ENCODE data around the gene RPS21. TPM values are rescaled to one million over a fixed set of nuclear protein-coding genes. Genes with fewer than 3 reads are reported as not detected.

RPS21 gene
- total and polyA plus RNA-seq, 2 of the 13 experiments (the other 11 are each of a cell fraction or from before 2014, with no cell fraction given): 2,647 to 11,063 TPM

DNA sequence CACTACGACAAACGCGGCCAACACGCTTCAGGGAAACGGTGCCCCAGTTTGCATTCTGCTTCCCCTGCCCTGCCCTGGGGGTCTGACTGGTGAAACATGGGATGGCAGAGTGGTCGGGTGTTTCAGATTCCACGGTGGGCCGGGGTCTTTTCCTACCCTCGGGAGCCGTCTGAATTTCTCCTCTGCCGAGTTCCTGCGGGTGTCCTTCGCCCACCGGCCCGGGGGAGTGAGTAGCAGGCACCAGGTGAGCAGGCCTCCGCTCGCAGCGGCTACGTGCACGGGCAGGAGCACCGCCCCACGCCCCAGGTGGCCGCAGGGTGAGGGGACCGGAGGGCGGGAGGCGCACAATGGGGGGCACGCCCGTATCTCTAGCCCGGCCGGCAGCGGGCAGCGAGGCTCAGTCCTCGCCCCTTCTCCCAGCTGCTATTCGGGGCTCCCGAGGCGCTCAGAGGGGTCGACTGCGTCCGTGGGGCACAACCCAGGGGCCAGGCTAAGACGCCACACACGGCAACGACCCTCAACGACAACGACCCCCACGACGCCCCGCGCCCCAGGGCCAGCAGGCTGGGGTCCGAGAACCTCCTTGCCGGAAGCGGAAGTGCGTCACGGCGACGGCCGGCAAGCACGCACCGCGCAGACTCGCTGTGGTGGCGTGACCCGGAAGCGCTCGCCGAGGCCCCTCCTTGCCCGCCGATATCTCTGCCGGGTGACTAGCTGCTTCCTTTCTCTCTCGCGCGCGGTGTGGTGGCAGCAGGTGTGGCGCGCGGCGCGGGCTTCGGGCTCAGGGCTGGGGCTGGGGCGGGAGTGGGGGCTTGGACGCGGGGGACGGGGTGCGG lies at the start of gene RPS21 (continued):
- no peak for TF ChIP-seq PCBP2 (optimal IDR thresholded peaks at IDR 0.05; ENCODE audit: low read depth, low read length, poor library complexity, severe bottlenecking)
- 0 out of 2 replicates have a peak, but pooled peaks have one; percentile 61 for TF ChIP-seq SNAPC2 (CRISPR knock-in tag; IDR thresholded peaks at IDR 0.05)
- TF ChIP-seq, protein P1, sequence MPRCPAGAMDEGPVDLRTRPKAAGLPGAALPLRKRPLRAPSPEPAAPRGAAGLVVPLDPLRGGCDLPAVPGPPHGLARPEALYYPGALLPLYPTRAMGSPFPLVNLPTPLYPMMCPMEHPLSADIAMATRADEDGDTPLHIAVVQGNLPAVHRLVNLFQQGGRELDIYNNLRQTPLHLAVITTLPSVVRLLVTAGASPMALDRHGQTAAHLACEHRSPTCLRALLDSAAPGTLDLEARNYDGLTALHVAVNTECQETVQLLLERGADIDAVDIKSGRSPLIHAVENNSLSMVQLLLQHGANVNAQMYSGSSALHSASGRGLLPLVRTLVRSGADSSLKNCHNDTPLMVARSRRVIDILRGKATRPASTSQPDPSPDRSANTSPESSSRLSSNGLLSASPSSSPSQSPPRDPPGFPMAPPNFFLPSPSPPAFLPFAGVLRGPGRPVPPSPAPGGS (CRISPR knock-in tag; IDR thresholded peaks at IDR 0.05): 0 out of 2 replicates have a peak, but pooled peaks have one; percentile 31
- TF ChIP-seq ZNF124 (CRISPR knock-in tag; IDR thresholded peaks at IDR 0.05): no peak; the same call in 1 of the 2 replicates
- 0 out of 2 replicates have a peak, but pooled peaks have one; percentile 34 for TF ChIP-seq ZFP36L1 (CRISPR knock-in tag; IDR thresholded peaks at IDR 0.05)
- TF ChIP-seq, protein P2, sequence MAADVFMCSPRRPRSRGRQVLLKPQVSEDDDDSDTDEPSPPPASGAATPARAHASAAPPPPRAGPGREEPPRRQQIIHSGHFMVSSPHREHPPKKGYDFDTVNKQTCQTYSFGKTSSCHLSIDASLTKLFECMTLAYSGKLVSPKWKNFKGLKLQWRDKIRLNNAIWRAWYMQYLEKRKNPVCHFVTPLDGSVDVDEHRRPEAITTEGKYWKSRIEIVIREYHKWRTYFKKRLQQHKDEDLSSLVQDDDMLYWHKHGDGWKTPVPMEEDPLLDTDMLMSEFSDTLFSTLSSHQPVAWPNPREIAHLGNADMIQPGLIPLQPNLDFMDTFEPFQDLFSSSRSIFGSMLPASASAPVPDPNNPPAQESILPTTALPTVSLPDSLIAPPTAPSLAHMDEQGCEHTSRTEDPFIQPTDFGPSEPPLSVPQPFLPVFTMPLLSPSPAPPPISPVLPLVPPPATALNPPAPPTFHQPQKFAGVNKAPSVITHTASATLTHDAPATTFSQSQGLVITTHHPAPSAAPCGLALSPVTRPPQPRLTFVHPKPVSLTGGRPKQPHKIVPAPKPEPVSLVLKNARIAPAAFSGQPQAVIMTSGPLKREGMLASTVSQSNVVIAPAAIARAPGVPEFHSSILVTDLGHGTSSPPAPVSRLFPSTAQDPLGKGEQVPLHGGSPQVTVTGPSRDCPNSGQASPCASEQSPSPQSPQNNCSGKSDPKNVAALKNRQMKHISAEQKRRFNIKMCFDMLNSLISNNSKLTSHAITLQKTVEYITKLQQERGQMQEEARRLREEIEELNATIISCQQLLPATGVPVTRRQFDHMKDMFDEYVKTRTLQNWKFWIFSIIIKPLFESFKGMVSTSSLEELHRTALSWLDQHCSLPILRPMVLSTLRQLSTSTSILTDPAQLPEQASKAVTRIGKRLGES (CRISPR knock-in tag; IDR thresholded peaks at IDR 0.05; ENCODE audit: borderline replicate concordance): peak; percentile 15; the same call in 1 of the 2 replicates
- TF ChIP-seq ZFP82 (CRISPR knock-in tag; IDR thresholded peaks at IDR 0.05; ENCODE audit: borderline replicate concordance): peak; percentile 4; the same call in 1 of the 2 replicates
- TF ChIP-seq BORCS8-MEF2B (CRISPR knock-in tag; IDR thresholded peaks at IDR 0.05): peak; percentile 91
- peak; percentile 98 for TF ChIP-seq ZBTB7B (CRISPR knock-in tag; IDR thresholded peaks at IDR 0.05)
- TF ChIP-seq, protein P3, sequence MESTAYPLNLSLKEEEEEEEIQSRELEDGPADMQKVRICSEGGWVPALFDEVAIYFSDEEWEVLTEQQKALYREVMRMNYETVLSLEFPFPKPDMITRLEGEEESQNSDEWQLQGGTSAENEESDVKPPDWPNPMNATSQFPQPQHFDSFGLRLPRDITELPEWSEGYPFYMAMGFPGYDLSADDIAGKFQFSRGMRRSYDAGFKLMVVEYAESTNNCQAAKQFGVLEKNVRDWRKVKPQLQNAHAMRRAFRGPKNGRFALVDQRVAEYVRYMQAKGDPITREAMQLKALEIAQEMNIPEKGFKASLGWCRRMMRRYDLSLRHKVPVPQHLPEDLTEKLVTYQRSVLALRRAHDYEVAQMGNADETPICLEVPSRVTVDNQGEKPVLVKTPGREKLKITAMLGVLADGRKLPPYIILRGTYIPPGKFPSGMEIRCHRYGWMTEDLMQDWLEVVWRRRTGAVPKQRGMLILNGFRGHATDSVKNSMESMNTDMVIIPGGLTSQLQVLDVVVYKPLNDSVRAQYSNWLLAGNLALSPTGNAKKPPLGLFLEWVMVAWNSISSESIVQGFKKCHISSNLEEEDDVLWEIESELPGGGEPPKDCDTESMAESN (CRISPR knock-in tag; conservative IDR thresholded peaks at IDR 0.05): peak; percentile 91
- TF ChIP-seq ZNF543 (CRISPR knock-in tag; IDR thresholded peaks at IDR 0.05): peak; percentile 96
- peak; percentile 88 for TF ChIP-seq ZNF792 (CRISPR knock-in tag; IDR thresholded peaks at IDR 0.05)
- TF ChIP-seq, protein P4, sequence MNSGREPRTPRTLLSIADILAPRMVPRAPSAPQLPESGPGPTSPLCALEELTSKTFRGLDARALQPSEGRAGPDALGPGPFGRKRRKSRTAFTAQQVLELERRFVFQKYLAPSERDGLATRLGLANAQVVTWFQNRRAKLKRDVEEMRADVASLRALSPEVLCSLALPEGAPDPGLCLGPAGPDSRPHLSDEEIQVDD (CRISPR knock-in tag; IDR thresholded peaks at IDR 0.05; ENCODE audit: borderline replicate concordance): peak; percentile 88; the same call in 1 of the 2 replicates
- TF ChIP-seq ONECUT2 (CRISPR knock-in tag; IDR thresholded peaks at IDR 0.05): no peak
- TF ChIP-seq, protein P5, sequence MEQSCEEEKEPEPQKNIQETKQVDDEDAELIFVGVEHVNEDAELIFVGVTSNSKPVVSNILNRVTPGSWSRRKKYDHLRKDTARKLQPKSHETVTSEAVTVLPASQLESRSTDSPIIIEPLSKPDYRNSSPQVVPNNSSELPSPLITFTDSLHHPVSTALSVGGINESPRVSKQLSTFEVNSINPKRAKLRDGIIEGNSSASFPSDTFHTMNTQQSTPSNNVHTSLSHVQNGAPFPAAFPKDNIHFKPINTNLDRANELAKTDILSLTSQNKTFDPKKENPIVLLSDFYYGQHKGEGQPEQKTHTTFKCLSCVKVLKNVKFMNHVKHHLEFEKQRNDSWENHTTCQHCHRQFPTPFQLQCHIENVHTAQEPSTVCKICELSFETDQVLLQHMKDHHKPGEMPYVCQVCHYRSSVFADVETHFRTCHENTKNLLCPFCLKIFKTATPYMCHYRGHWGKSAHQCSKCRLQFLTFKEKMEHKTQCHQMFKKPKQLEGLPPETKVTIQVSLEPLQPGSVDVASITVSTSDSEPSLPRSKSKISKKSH (CRISPR knock-in tag; IDR thresholded peaks at IDR 0.05; ENCODE audit: borderline replicate concordance): peak; percentile 60; the same call in 1 of the 2 replicates
- no peak for TF ChIP-seq CENPT (CRISPR knock-in tag; IDR thresholded peaks at IDR 0.05; ENCODE audit: low read depth)
- TF ChIP-seq PCBP1 (IDR thresholded peaks at IDR 0.05; ENCODE audit: borderline replicate concordance, low read depth, low read length): no peak
- TF ChIP-seq, protein P6, sequence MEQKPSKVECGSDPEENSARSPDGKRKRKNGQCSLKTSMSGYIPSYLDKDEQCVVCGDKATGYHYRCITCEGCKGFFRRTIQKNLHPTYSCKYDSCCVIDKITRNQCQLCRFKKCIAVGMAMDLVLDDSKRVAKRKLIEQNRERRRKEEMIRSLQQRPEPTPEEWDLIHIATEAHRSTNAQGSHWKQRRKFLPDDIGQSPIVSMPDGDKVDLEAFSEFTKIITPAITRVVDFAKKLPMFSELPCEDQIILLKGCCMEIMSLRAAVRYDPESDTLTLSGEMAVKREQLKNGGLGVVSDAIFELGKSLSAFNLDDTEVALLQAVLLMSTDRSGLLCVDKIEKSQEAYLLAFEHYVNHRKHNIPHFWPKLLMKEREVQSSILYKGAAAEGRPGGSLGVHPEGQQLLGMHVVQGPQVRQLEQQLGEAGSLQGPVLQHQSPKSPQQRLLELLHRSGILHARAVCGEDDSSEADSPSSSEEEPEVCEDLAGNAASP (CRISPR knock-in tag; IDR thresholded peaks at IDR 0.05; ENCODE audit: borderline replicate concordance): no peak

Data from HepG2 (cell line).